C4-2B (cell line): ENCODE measurements around the gene BOK.

Source experiments
- CTCF ChIP-seq: fragments of 450-650 bp; conservative IDR thresholded peaks from 2 replicates; pipeline ENCODE4 v1.5.1; 2017; ENCODE audit warnings: mild to moderate bottlenecking
- ZFX ChIP-seq: fragments of 450-650 bp; IDR thresholded peaks from 2 replicates; pipeline ENCODE4 v1.6.1; 2017

DNA sequence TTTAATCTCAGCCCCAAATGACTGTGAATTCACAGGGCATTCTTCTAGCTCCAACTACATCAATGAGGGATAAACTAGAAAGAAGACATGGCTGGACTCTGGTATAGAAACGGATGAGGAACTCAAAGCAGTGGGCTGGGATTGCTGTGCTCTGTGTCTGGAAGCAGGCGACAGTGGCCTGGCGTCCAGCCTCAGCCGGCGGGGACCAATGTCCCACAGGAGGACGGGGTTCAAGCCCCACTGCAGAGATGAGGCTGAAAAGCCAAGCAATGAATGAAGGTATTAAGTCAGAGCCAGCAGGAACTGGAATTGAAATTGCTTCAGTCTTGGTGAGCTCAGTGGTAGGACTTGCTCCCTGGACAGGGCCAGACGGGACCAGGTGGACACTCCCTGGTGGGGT is 24.3 kb upstream of the BOK start:
- no peak for TF ChIP-seq CTCF
- no peak for TF ChIP-seq ZFX
